Right ventricle myocardium superior (tissue), 1 donor: ENCODE results near the gene NUPR2. TPM values are rescaled to one million over a fixed set of nuclear protein-coding genes. Genes with fewer than 3 reads are reported as not detected.
"Not testable (repeated sequence)": the region's sequence is repeated elsewhere in the genome, so short reads cannot be mapped to it uniquely, and the experiment has no call there.

Experiments
- ATAC-seq: fragments of 200-7000 bp; cut with Tn5 transposase; one replicate; pipeline ENCODE4 v1.9.1; 2020; ENCODE audit warnings: mild to moderate bottlenecking; ENCODE audit not compliant: poor library complexity
- DNase-seq: peaks from one replicate; pipeline ENCODE4 v3.0.0-alpha.2; 2020
- intact Hi-C: fragments of 100-400 bp; cut with DNase I; formaldehyde crosslinking; loops from one replicate; pipeline ENCODE4 v1.11.2; 2022
- total RNA-seq: library from RNA; stranded (reverse); fragmentation: NEBNext Ultra II Directional; extraction: Animal tissue kit (Norgen Biotek cat#: 25700); gene quantifications from one replicate; pipeline ENCODE4 v1.2.1, GENCODE V29; 2021
- donor health status: DM: no; HTN: yes; CAD: no; lungs with severe emphysema.

Gene NUPR2
- total RNA-seq, 1 donor from 2014 or later, result not detected

GRCh38 chr7:56092388-56092787 lies 23.8 kb downstream of the NUPR2 start:
- intact Hi-C loops, DNase-seq: not testable (repeated sequence)
- peak; percentile 37 for ATAC-seq

- DNase-seq (peak; percentile 86), ATAC-seq (peak; percentile 88)
- intact Hi-C loops, result no loop called here
These were observed 24.6 kb downstream of the NUPR2 start for GRCh38 chr7:56091591-56091990.

- DNase-seq (no peak), ATAC-seq (no peak)
- intact Hi-C loops, result no loop called here
These were observed 28.8 kb downstream of the NUPR2 start for GRCh38 chr7:56087445-56087844.

GRCh38 chr7:56086761-56087160 lies 29.5 kb downstream of the NUPR2 start:
- intact Hi-C loops, result no loop called here

GRCh38 chr7:56083150-56083785 lies 32.9 kb downstream of the NUPR2 start:
- DNase-seq (peak; percentile 84), ATAC-seq (peak; percentile 57)
- intact Hi-C loops, result no loop called here

More at GRCh38 chr7:56086761-56087160, 29.5 kb downstream of the NUPR2 start:
- ATAC-seq (no peak), DNase-seq (no peak)

GRCh38 chr7:56081626-56082340 lies 34.4 kb downstream of the NUPR2 start:
- intact Hi-C loops, result no loop called here
- DNase-seq, result peak; percentile 38
- no peak for ATAC-seq

GRCh38 chr7:56080726-56081435 lies 35.3 kb downstream of the NUPR2 start:
- DNase-seq, result peak; percentile 27
- intact Hi-C loops, ATAC-seq: not testable (repeated sequence)

- ATAC-seq, result peak; percentile 89
These were observed 36.6 kb downstream of the NUPR2 start for GRCh38 chr7:56079450-56080185.

GRCh38 chr7:56078196-56078595 lies 38.0 kb downstream of the NUPR2 start:
- DNase-seq (peak; percentile 32), ATAC-seq (no peak)
- intact Hi-C loops, result loop anchor here (10.0 kb wide), 2 partner anchors 73 to 433 kb away; no protein-coding TSS in a partner anchor

More at GRCh38 chr7:56079450-56080185, 36.6 kb downstream of the NUPR2 start:
- peak; percentile 92 for DNase-seq
- intact Hi-C loops, result loop anchor here (10.0 kb wide), 2 partner anchors 75 to 435 kb away; no protein-coding TSS in a partner anchor

GRCh38 chr7:56077681-56078080 lies 38.5 kb downstream of the NUPR2 start:
- ATAC-seq (no peak), DNase-seq (peak; percentile 17)
- intact Hi-C loops, result loop anchor here (10.0 kb wide), 2 partner anchors 73 to 433 kb away; no protein-coding TSS in a partner anchor

- DNase-seq, result peak; percentile 91
- peak; percentile 90 for ATAC-seq
- intact Hi-C loops, result loop anchor here (10.0 kb wide), 2 partner anchors 70 to 430 kb away; no protein-coding TSS in a partner anchor
These were observed 41.8 kb downstream of the NUPR2 start for GRCh38 chr7:56074371-56074791.

- ATAC-seq, intact Hi-C loops: not testable (repeated sequence)
- DNase-seq, result peak; percentile 20
These were observed 49.8 kb downstream of the NUPR2 start for GRCh38 chr7:56066376-56066775.

Other genes with a start within 250 kb of the NUPR2 start
- 2.6 TPM for gene ZNF713, start 229.0 kb downstream of the NUPR2 start, total RNA-seq
- 21.0 TPM for gene MRPS17, start 164.5 kb downstream of the NUPR2 start, total RNA-seq
- 334 TPM for gene NIPSNAP2, start 151.8 kb downstream of the NUPR2 start, total RNA-seq
- gene PSPH, start 65.0 kb downstream of the NUPR2 start, total RNA-seq, result 12.0 TPM
- gene CCT6A, start 64.7 kb downstream of the NUPR2 start, total RNA-seq, result 67.2 TPM
- gene SUMF2, start 52.1 kb downstream of the NUPR2 start, total RNA-seq, result 28.4 TPM
- gene PHKG1, start 23.5 kb downstream of the NUPR2 start, total RNA-seq, result 31.3 TPM
- gene CHCHD2, start 9.9 kb downstream of the NUPR2 start, total RNA-seq, result 474 TPM